Measurements from ENCODE around the gene CHMP4A. TPM values are rescaled to one million over a fixed set of nuclear protein-coding genes. Genes with fewer than 3 reads are reported as not detected.
A peak's percentile ranks its signal among the peaks of the same experiment; 100 is the strongest.

CHMP4A gene
- total and polyA plus RNA-seq, 9 of the 15 experiments (the other 6 are each of a cell fraction or from before 2014, with no cell fraction given), result 28.8 to 104 (median 52.7) TPM

- Histone ChIP-seq H3K9me3 (replicated peaks; ENCODE audit: control insufficient read depth, insufficient read depth, low read depth, low read length) (no peaks in the 10 kb centered on the region), H3K9me1 (ENCODE audit: control insufficient read depth, insufficient read depth, low read length) (peaks cover 3% of the 10 kb centered on the region), H3K27ac (ENCODE audit: extremely low read depth, low read depth, low read length) (no peak overlapping the region), H3K79me2 (ENCODE audit: control insufficient read depth, insufficient read depth, low read length) (peaks cover 23% of the 10 kb centered on the region), H2AFZ (ENCODE audit: low read depth, low read length) (no peak overlapping the region), H3K4me3 (peak overlapping the region; percentile 71), H3K36me3 (ENCODE audit: control insufficient read depth, insufficient read depth, low read length) (peaks cover 71% of the 10 kb centered on the region; the same call in 2 of the 3 replicates), H3K9ac (ENCODE audit: insufficient read depth in 1 of 2, low read depth in 2 of 2, low read length in 2 of 2) (peak overlapping the region; percentile 87 to 91), H4K20me1 (replicated peaks; ENCODE audit: control insufficient read depth, insufficient read depth, low read length) (peaks cover 9% of the 10 kb centered on the region; the same call in 1 of the 2 replicates), H3K4me2 (ENCODE audit: insufficient read depth, low read length) (peak overlapping the region; percentile 87), H3K27me3 (ENCODE audit: control insufficient read depth in 2 of 2, insufficient read depth in 2 of 2, low read length in 2 of 2) (no peaks in the 10 kb centered on the region), H3K4me1 (replicated peaks in 1 of 2; ENCODE audit: control insufficient read depth in 2 of 2, insufficient read depth in 2 of 2, low read length in 2 of 2) (peaks cover 0 to 21% of the 10 kb centered on the region in 2 experiments; a peak in 3 of 5 replicates)
- intact Hi-C loops (cut with micrococcal nuclease) (no loop called here), in situ Hi-C loops (cut with MboI) (no loop called here)
- POLR2A ChIA-PET, result no interaction called here
- CTCF ChIA-PET (ENCODE audit: low intra/inter-chr PET ratio), result no interaction called here
- no peak for FAIRE-seq
- ATAC-seq, result no peak
- no peak for DNase-seq (ENCODE audit: extremely low read depth in 1 of 4, low spot score in 3 of 4)
- BruUV-seq (replicated peaks), result no TSS peak
- 31% methylated on average over 2 of the region's 2 CpGs for WGBS (ENCODE audit: insufficient coverage, low coverage, missing lambda C conversion rate)
- no peak for TF ChIP-seq CBX5 (IDR thresholded peaks at IDR 0.05; ENCODE audit: borderline replicate concordance, low read depth)
- no peak for TF ChIP-seq ZNF436 (CRISPR knock-in tag; IDR thresholded peaks at IDR 0.05)
- no peak for TF ChIP-seq ZBTB8A (IDR thresholded peaks at IDR 0.05; ENCODE audit: partially characterized antibody)
- TF ChIP-seq ZNF609 (CRISPR knock-in tag; IDR thresholded peaks at IDR 0.05; ENCODE audit: borderline replicate concordance), result no peak
- TF ChIP-seq, protein P1, sequence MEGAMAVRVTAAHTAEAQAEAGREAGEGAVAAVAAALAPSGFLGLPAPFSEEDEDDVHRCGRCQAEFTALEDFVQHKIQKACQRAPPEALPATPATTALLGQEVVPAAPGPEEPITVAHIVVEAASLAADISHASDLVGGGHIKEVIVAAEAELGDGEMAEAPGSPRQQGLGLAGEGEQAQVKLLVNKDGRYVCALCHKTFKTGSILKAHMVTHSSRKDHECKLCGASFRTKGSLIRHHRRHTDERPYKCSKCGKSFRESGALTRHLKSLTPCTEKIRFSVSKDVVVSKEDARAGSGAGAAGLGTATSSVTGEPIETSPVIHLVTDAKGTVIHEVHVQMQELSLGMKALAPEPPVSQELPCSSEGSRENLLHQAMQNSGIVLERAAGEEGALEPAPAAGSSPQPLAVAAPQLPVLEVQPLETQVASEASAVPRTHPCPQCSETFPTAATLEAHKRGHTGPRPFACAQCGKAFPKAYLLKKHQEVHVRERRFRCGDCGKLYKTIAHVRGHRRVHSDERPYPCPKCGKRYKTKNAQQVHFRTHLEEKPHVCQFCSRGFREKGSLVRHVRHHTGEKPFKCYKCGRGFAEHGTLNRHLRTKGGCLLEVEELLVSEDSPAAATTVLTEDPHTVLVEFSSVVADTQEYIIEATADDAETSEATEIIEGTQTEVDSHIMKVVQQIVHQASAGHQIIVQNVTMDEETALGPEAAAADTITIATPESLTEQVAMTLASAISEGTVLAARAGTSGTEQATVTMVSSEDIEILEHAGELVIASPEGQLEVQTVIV (CRISPR knock-in tag; IDR thresholded peaks at IDR 0.05; ENCODE audit: borderline replicate concordance), result no peak
- no peak for TF ChIP-seq RBM22 (IDR thresholded peaks at IDR 0.05; ENCODE audit: low read depth, low read length, poor library complexity, severe bottlenecking)
- TF ChIP-seq SMAD2 (IDR thresholded peaks at IDR 0.05; ENCODE audit: low read depth, low read length), result no peak
- TF ChIP-seq WHSC1 (IDR thresholded peaks at IDR 0.05; ENCODE audit: low read length), result no peak
- no peak for TF ChIP-seq ZNF707 (CRISPR knock-in tag; conservative IDR thresholded peaks at IDR 0.05)
- no peak for TF ChIP-seq SMARCA4 (IDR thresholded peaks at IDR 0.05)
- no peak for TF ChIP-seq ZNF507 (tag; conservative IDR thresholded peaks at IDR 0.05)
- TF ChIP-seq, protein P2, sequence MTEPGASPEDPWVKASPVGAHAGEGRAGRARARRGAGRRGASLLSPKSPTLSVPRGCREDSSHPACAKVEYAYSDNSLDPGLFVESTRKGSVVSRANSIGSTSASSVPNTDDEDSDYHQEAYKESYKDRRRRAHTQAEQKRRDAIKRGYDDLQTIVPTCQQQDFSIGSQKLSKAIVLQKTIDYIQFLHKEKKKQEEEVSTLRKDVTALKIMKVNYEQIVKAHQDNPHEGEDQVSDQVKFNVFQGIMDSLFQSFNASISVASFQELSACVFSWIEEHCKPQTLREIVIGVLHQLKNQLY (CRISPR knock-in tag; conservative IDR thresholded peaks at IDR 0.05), result no peak
- TF ChIP-seq SPI1 (IDR thresholded peaks at IDR 0.05; ENCODE audit: borderline replicate concordance, low read depth, low read length), result no peak
- no peak for TF ChIP-seq ZNF165 (CRISPR knock-in tag; IDR thresholded peaks at IDR 0.05; ENCODE audit: borderline replicate concordance)
- no peak for TF ChIP-seq BRCA1 (IDR thresholded peaks at IDR 0.05)
- no peak for TF ChIP-seq BRCA1 (CRISPR knock-in tag; IDR thresholded peaks at IDR 0.05)
- no peak for TF ChIP-seq POLR2B (IDR thresholded peaks at IDR 0.05; ENCODE audit: low read depth, partially characterized antibody)
- no peak for TF ChIP-seq ZNF717 (CRISPR knock-in tag; IDR thresholded peaks at IDR 0.05)
These were observed 25.8 kb downstream of the CHMP4A start for GRCh38 chr14:24187539-24187915.

Measured in K562 (cell line).